GM18868 (cell line): ENCODE results near the gene C12orf76.
"Not testable (repeated sequence)": the region's sequence is repeated elsewhere in the genome, so short reads cannot be mapped to it uniquely, and the experiment has no call there.

Source experiments
- ATAC-seq: cut with Tn5 transposase; IDR thresholded peaks from one replicate; pipeline ENCODE4 v1.9.1; 2021; ENCODE audit warnings: mild to moderate bottlenecking, moderate library complexity; ENCODE audit not compliant: unreplicated experiment

The C12orf76 gene

GRCh38 chr12:110023059-110023980 is 25.0 kb downstream of the C12orf76 start:
- no peak for ATAC-seq

GRCh38 chr12:110020956-110021355 is 27.4 kb downstream of the C12orf76 start:
- ATAC-seq: no peak

GRCh38 chr12:110015132-110015531 is 33.2 kb downstream of the C12orf76 start:
- no peak for ATAC-seq

GRCh38 chr12:110012659-110013058 is 35.7 kb downstream of the C12orf76 start:
- no peak for ATAC-seq

GRCh38 chr12:110012137-110012536 is 36.2 kb downstream of the C12orf76 start:
- ATAC-seq: peak; percentile 67

GRCh38 chr12:110010853-110011723 is 37.2 kb downstream of the C12orf76 start:
- ATAC-seq: peak; percentile 46

- not testable (repeated sequence) for ATAC-seq
Observed at GRCh38 chr12:110008681-110009398, 39.5 kb downstream of the C12orf76 start.

GRCh38 chr12:110007881-110008280 is 40.4 kb downstream of the C12orf76 start:
- no peak for ATAC-seq

- no peak for ATAC-seq
Observed at GRCh38 chr12:110006115-110006514, 42.2 kb downstream of the C12orf76 start.

GRCh38 chr12:110005319-110005973 is 42.9 kb downstream of the C12orf76 start:
- ATAC-seq: no peak

GRCh38 chr12:110004598-110004997 is 43.7 kb downstream of the C12orf76 start:
- peak; percentile 86 for ATAC-seq

- ATAC-seq: no peak
Observed at GRCh38 chr12:110002676-110003515, 45.4 kb downstream of the C12orf76 start.

- ATAC-seq: no peak
Observed at GRCh38 chr12:110001596-110001995, 46.7 kb downstream of the C12orf76 start.

GRCh38 chr12:109999983-110000505 is 48.3 kb downstream of the C12orf76 start:
- no peak for ATAC-seq

- ATAC-seq: no peak
Observed at GRCh38 chr12:109999649-109999971, 48.7 kb downstream of the C12orf76 start.

GRCh38 chr12:109998904-109999648 is 49.2 kb downstream of the C12orf76 start, which contains the start of gene ANKRD13A:
ANKRD13A (plus strand) TSS chr12:109999430; CDS start chr12:109999689, 259 bp downstream.
- ATAC-seq: peak; percentile 44

- no peak for ATAC-seq
Observed at GRCh38 chr12:109998241-109998903, 50.0 kb downstream of the C12orf76 start.

- ATAC-seq: no peak
Observed at GRCh38 chr12:109997393-109997792, 50.9 kb downstream of the C12orf76 start.
